Neuronal stem cell (in vitro differentiated cells): Measurements from ENCODE around the gene RIBC1.
A peak's percentile ranks its signal among the peaks of the same experiment; 100 is the strongest.
"Not testable (repeated sequence)": the region's sequence is repeated elsewhere in the genome, so short reads cannot be mapped to it uniquely, and the experiment has no call there.

Source experiments
- DNase-seq: peaks from one replicate; pipeline ENCODE4 v3.0.0-alpha.2; 2013; ENCODE audit warnings: low spot score
- H2AFZ ChIP-seq: one replicate; pipeline ENCODE4 v1.6.1; 2013; ENCODE audit warnings: mild to moderate bottlenecking, low read length, inconsistent platforms
- H2AK5ac ChIP-seq: 2 replicates; pipeline ENCODE4 v1.6.1; 2013; ENCODE audit warnings: low read depth, mild to moderate bottlenecking, inconsistent platforms, low read length, moderate library complexity, mixed read lengths
- H2BK120ac ChIP-seq: 2 replicates; pipeline ENCODE4 v1.6.1; 2013; ENCODE audit warnings: low read depth, mild to moderate bottlenecking, inconsistent platforms, low read length, moderate library complexity, mixed read lengths
- H2BK12ac ChIP-seq: one replicate; pipeline ENCODE4 v1.6.1; 2013; ENCODE audit warnings: low read length, inconsistent platforms
- H2BK15ac ChIP-seq: 2 replicates; pipeline ENCODE4 v1.6.1; 2013; ENCODE audit warnings: mild to moderate bottlenecking, low read length, inconsistent platforms, mixed read lengths
- H2BK5ac ChIP-seq: one replicate; pipeline ENCODE4 v1.6.1; 2013; ENCODE audit warnings: inconsistent platforms, mild to moderate bottlenecking, low read length, moderate library complexity
- H3K14ac ChIP-seq: one replicate; pipeline ENCODE4 v1.6.1; 2013; ENCODE audit warnings: low read length, inconsistent platforms
- H3K18ac ChIP-seq: 2 replicates; pipeline ENCODE4 v1.6.1; 2013; ENCODE audit warnings: low read length, inconsistent platforms
- H3K23ac ChIP-seq: 2 replicates; pipeline ENCODE4 v1.6.1; 2013; ENCODE audit warnings: low read depth, mild to moderate bottlenecking, mixed read lengths, low read length, inconsistent platforms; ENCODE audit not compliant: poor library complexity
- H3K27ac ChIP-seq: replicated peaks from 3 replicates; pipeline ENCODE4 v1.5.1; 2013; ENCODE audit warnings: low read length, inconsistent platforms
- H3K27me3 ChIP-seq, 3 experiments: 2 replicates each; pipeline ENCODE4 v1.6.1; 2013; ENCODE audit warnings: low read length in 3 of 3, mild to moderate bottlenecking in 2 of 3, inconsistent platforms in 1 of 3, low read depth in 1 of 3, mixed read lengths in 1 of 3, moderate library complexity in 1 of 3; ENCODE audit not compliant: control insufficient read depth in 3 of 3, insufficient read depth in 3 of 3
- H3K36me3 ChIP-seq, 2 donors: replicated peaks in 1 of 2; 2 replicates each; pipeline ENCODE4 v1.6.1; 2013; ENCODE audit warnings: low read length in 2 of 2; ENCODE audit not compliant: control insufficient read depth in 2 of 2, insufficient read depth in 2 of 2
- H3K4ac ChIP-seq: 2 replicates; pipeline ENCODE4 v1.6.1; 2013; ENCODE audit warnings: inconsistent platforms, mild to moderate bottlenecking, low read length, moderate library complexity
- H3K4me1 ChIP-seq, 2 donors: 1 replicate in 1 of 2; 2 replicates in 1 of 2; pipeline ENCODE4 v1.6.1; 2013; ENCODE audit warnings: low read length in 2 of 2, low read depth in 1 of 2; ENCODE audit not compliant: control insufficient read depth in 2 of 2, insufficient read depth in 1 of 2
- H3K4me2 ChIP-seq: one replicate; pipeline ENCODE4 v1.6.1; 2013; ENCODE audit warnings: mild to moderate bottlenecking, low read length, inconsistent platforms; ENCODE audit not compliant: insufficient read depth, poor library complexity, severe bottlenecking
- H3K4me3 ChIP-seq, 2 donors: 2 replicates each; pipeline ENCODE4 v1.5.1; 2013; ENCODE audit warnings: low read length in 2 of 2, mild to moderate bottlenecking in 2 of 2, inconsistent platforms in 1 of 2, moderate library complexity in 1 of 2
- H3K79me1 ChIP-seq: one replicate; pipeline ENCODE4 v1.6.1; 2013; ENCODE audit warnings: low read depth, mild to moderate bottlenecking, inconsistent platforms, low read length, moderate library complexity
- H3K9ac ChIP-seq: one replicate; pipeline ENCODE4 v1.6.1; 2013; ENCODE audit warnings: mild to moderate bottlenecking, low read depth, low read length, inconsistent platforms; ENCODE audit not compliant: poor library complexity
- H3K9me3 ChIP-seq, 2 donors: replicated peaks in 1 of 2; 2 replicates each; pipeline versions ENCODE3 to v1.6.1; 2013; ENCODE audit warnings: low read length in 2 of 2, mild to moderate bottlenecking in 2 of 2, inconsistent platforms in 1 of 2, low read depth in 1 of 2, mixed read lengths in 1 of 2, moderate library complexity in 1 of 2; ENCODE audit not compliant: control insufficient read depth in 2 of 2, insufficient read depth in 1 of 2
- H4K8ac ChIP-seq: one replicate; pipeline ENCODE4 v1.6.1; 2013; ENCODE audit warnings: low read depth, mild to moderate bottlenecking, inconsistent platforms, low read length, moderate library complexity
- H4K91ac ChIP-seq: one replicate; pipeline ENCODE4 v1.6.1; 2013; ENCODE audit warnings: low read length, low read depth, mild to moderate bottlenecking, inconsistent platforms; ENCODE audit not compliant: poor library complexity
- WGBS, 2 donors: extraction: QIAGEN DNeasy Blood & Tissue Kit; methylation state at CpG; one replicate each; pipeline ENCODE4 v1.1.7; 2013; ENCODE audit warnings: missing lambda C conversion rate in 2 of 2, mixed read lengths in 1 of 2; ENCODE audit not compliant: insufficient read length in 2 of 2, insufficient replicate concordance in 1 of 2; ENCODE audit errors: extremely low coverage in 2 of 2; 5-methylcytosine and 5-hydroxymethylcytosine counted together

The RIBC1 gene

GRCh38 chrX:53412446-53412845, 10.2 kb upstream of the RIBC1 start:
- Histone ChIP-seq H3K4me1 (no peaks in the 10 kb centered on the region), H2AFZ (no peak overlapping the region), H3K18ac (no peak overlapping the region), H2BK120ac (no peak overlapping the region), H2BK12ac (no peak overlapping the region), H3K79me1 (no peaks in the 10 kb centered on the region), H3K27ac (no peak overlapping the region), H4K8ac (no peak overlapping the region), H2AK5ac (no peak overlapping the region), H3K27me3 (no peaks in the 10 kb centered on the region), H3K4me2 (no peak overlapping the region), H3K9me3 (no peaks in the 10 kb centered on the region), H2BK5ac (no peak overlapping the region), H3K4ac (no peak overlapping the region), H3K14ac (no peak overlapping the region), H3K9ac (no peak overlapping the region), H3K36me3 (peaks cover 30 to 76% of the 10 kb centered on the region in 2 donors), H3K4me3 (no peak overlapping the region), H3K23ac (no peak overlapping the region), H2BK15ac (no peak overlapping the region), H4K91ac (no peak overlapping the region)
- no CpG with 5 or more reads among the region's 2 CpGs for WGBS, 2 donors
- no peak for DNase-seq

GRCh38 chrX:53420351-53420750, 2.3 kb upstream of the RIBC1 start:
- H3K9me3 ChIP-seq, H2AFZ ChIP-seq, H3K4me2 ChIP-seq, H3K23ac ChIP-seq, H3K14ac ChIP-seq, H2BK12ac ChIP-seq, H3K4me1 ChIP-seq, H3K4ac ChIP-seq, H3K79me1 ChIP-seq, H3K27ac ChIP-seq, H3K9ac ChIP-seq, H3K4me3 ChIP-seq, H4K8ac ChIP-seq, DNase-seq, H2BK5ac ChIP-seq, H3K18ac ChIP-seq, H2AK5ac ChIP-seq, H3K27me3 ChIP-seq, H2BK120ac ChIP-seq, H4K91ac ChIP-seq, H2BK15ac ChIP-seq: not testable (repeated sequence)
- no CpG with 5 or more reads among the region's 3 CpGs for WGBS, 2 donors
- peaks cover 0 to 17% of the 10 kb centered on the region in 2 donors for H3K36me3 ChIP-seq

- Histone ChIP-seq H3K4me2 (peak overlapping the region; percentile 33), H2BK120ac (no peak overlapping the region), H3K79me1 (peaks cover 3% of the 10 kb centered on the region), H3K18ac (no peak overlapping the region), H3K9ac (peak overlapping the region; percentile 60), H2BK5ac (no peak overlapping the region), H3K23ac (no peak overlapping the region), H4K91ac (no peak overlapping the region), H4K8ac (no peak overlapping the region), H3K4me3 (peak overlapping the region; percentile 67 to 97), H3K36me3 (peaks cover 0 to 17% of the 10 kb centered on the region in 2 donors), H2BK15ac (no peak overlapping the region), H3K4ac (no peak overlapping the region), H3K14ac (no peak overlapping the region), H2BK12ac (no peak overlapping the region), H3K9me3 (no peaks in the 10 kb centered on the region), H3K27me3 (no peaks in the 10 kb centered on the region), H2AFZ (no peak overlapping the region), H3K4me1 (peaks cover 0 to 5% of the 10 kb centered on the region in 2 donors), H2AK5ac (no peak overlapping the region), H3K27ac (no peak overlapping the region)
- WGBS, 2 donors: no CpG with 5 or more reads among the region's 2 CpGs
- no peak for DNase-seq
These were observed 1.5 kb upstream of the RIBC1 start for GRCh38 chrX:53421125-53421524.

GRCh38 chrX:53421772-53422085, 944 bp upstream of the RIBC1 start:
- peaks cover 0 to 5% of the 10 kb centered on the region in 2 donors for H3K4me1 ChIP-seq

More at GRCh38 chrX:53421772-53422085, 944 bp upstream of the RIBC1 start:
- H2BK12ac ChIP-seq: no peak overlapping the region
- peaks cover 0 to 16% of the 10 kb centered on the region in 2 donors for H3K36me3 ChIP-seq
- no peak overlapping the region for H2BK15ac ChIP-seq
- no peak overlapping the region for H3K4ac ChIP-seq
- no peak for DNase-seq
- H3K23ac ChIP-seq: peak overlapping the region; percentile 65
- peak overlapping the region; percentile 67 to 97 for H3K4me3 ChIP-seq
- WGBS, 2 donors: no CpG with 5 or more reads among the region's 15 CpGs
- peaks cover 3% of the 10 kb centered on the region for H3K79me1 ChIP-seq
- no peak overlapping the region for H4K91ac ChIP-seq
- peak overlapping the region; percentile 84 for H3K9ac ChIP-seq
- no peaks in the 10 kb centered on the region for H3K27me3 ChIP-seq
- no peak overlapping the region for H2BK120ac ChIP-seq
- H3K9me3 ChIP-seq: no peaks in the 10 kb centered on the region
- H2AFZ ChIP-seq: peak overlapping the region; percentile 76
- no peak overlapping the region for H3K14ac ChIP-seq
- H3K18ac ChIP-seq: peak overlapping the region; percentile 64
- no peak overlapping the region for H2AK5ac ChIP-seq
- peak overlapping the region; percentile 66 for H2BK5ac ChIP-seq
- no peak overlapping the region for H4K8ac ChIP-seq
- peak overlapping the region; percentile 90 for H3K27ac ChIP-seq
- peak overlapping the region; percentile 33 for H3K4me2 ChIP-seq
